IPS DF 4.7 (cell line): ENCODE results near the gene MYBL2.

Experiments
- DNase-seq: peaks from one replicate; pipeline ENCODE4 v3.0.0-alpha.2; 2013; ENCODE audit warnings: low spot score; ENCODE audit errors: extremely low read depth

The MYBL2 gene

GRCh38 chr20:43722153-43722505 is 55.2 kb downstream of the MYBL2 start:
- DNase-seq, result no peak

- no peak for DNase-seq
These were observed 56.3 kb downstream of the MYBL2 start for GRCh38 chr20:43723186-43723585.

- DNase-seq, result no peak
These were observed 56.8 kb downstream of the MYBL2 start for GRCh38 chr20:43723735-43724134.

- no peak for DNase-seq
These were observed 57.5 kb downstream of the MYBL2 start for GRCh38 chr20:43724383-43724782.

- no peak for DNase-seq
These were observed 58.8 kb downstream of the MYBL2 start for GRCh38 chr20:43725666-43726065.

GRCh38 chr20:43726333-43726732 is 59.4 kb downstream of the MYBL2 start:
- DNase-seq, result no peak

GRCh38 chr20:43726811-43727338 is 60.0 kb downstream of the MYBL2 start, which contains the start of gene GTSF1L:
Gene GTSF1L (minus strand): TSS chr20:43727002. CDS start chr20:43726694, 308 bp downstream.
- DNase-seq, result no peak

- DNase-seq, result no peak
These were observed 61.2 kb downstream of the MYBL2 start for GRCh38 chr20:43727980-43728590.

- DNase-seq, result no peak
These were observed 61.9 kb downstream of the MYBL2 start for GRCh38 chr20:43728686-43729255.

- no peak for DNase-seq
These were observed 64.6 kb downstream of the MYBL2 start for GRCh38 chr20:43731469-43731868.

- no peak for DNase-seq
These were observed 65.0 kb downstream of the MYBL2 start for GRCh38 chr20:43731927-43732326.

GRCh38 chr20:43736588-43737158 is 69.8 kb downstream of the MYBL2 start:
- DNase-seq, result no peak

GRCh38 chr20:43737925-43738324 is 71.0 kb downstream of the MYBL2 start:
- DNase-seq, result no peak

- no peak for DNase-seq
These were observed 72.3 kb downstream of the MYBL2 start for GRCh38 chr20:43739148-43739749.

GRCh38 chr20:43740642-43741041 is 73.7 kb downstream of the MYBL2 start:
- DNase-seq, result no peak

GRCh38 chr20:43744151-43744611 is 77.3 kb downstream of the MYBL2 start:
- no peak for DNase-seq

GRCh38 chr20:43744966-43745730 is 78.2 kb downstream of the MYBL2 start:
- DNase-seq, result no peak

- no peak for DNase-seq
These were observed 79.6 kb downstream of the MYBL2 start for GRCh38 chr20:43746344-43747137.

- DNase-seq, result no peak
These were observed 81.4 kb downstream of the MYBL2 start for GRCh38 chr20:43748274-43748673.

GRCh38 chr20:43749734-43750294 is 82.9 kb downstream of the MYBL2 start:
- peak; percentile 33 for DNase-seq
